Middle frontal gyrus (tissue), 1 donor: ENCODE results near the gene MED1.
"Not testable (repeated sequence)": the region's sequence is repeated elsewhere in the genome, so short reads cannot be mapped to it uniquely, and the experiment has no call there.

Source experiments
- DNase-seq: peaks from one replicate; pipeline ENCODE4 v3.0.0-alpha.2; 2015; ENCODE audit warnings: low spot score; ENCODE audit errors: extremely low spot score

MED1 gene

GRCh38 chr17:39416141-39416540 lies 34.9 kb downstream of the MED1 start:
- no peak for DNase-seq

- DNase-seq = no peak
Measured at GRCh38 chr17:39410279-39410678, 40.8 kb downstream of the MED1 start.

- DNase-seq = no peak
Measured at GRCh38 chr17:39408360-39408759, 42.7 kb downstream of the MED1 start.

GRCh38 chr17:39406951-39407350 lies 44.1 kb downstream of the MED1 start:
- DNase-seq = no peak

GRCh38 chr17:39405436-39405835 lies 45.6 kb downstream of the MED1 start:
- no peak for DNase-seq

- DNase-seq = no peak
Measured at GRCh38 chr17:39404542-39405378, 46.3 kb downstream of the MED1 start.

GRCh38 chr17:39402890-39403605 lies 48.0 kb downstream of the MED1 start:
- no peak for DNase-seq

GRCh38 chr17:39402244-39402889 lies 48.7 kb downstream of the MED1 start:
- DNase-seq = peak; percentile 90

- DNase-seq = peak; percentile 85
Measured at GRCh38 chr17:39401412-39402243, 49.4 kb downstream of the MED1 start, which contains the start of gene FBXL20. Gene FBXL20 (minus strand): TSS chr17:39401626. CDS start chr17:39401402, 224 bp downstream.

GRCh38 chr17:39400547-39401411 lies 50.3 kb downstream of the MED1 start:
- DNase-seq = no peak

GRCh38 chr17:39399791-39400190 lies 51.3 kb downstream of the MED1 start:
- DNase-seq = no peak

- DNase-seq = no peak
Measured at GRCh38 chr17:39393736-39394135, 57.3 kb downstream of the MED1 start.

- DNase-seq = no peak
Measured at GRCh38 chr17:39391448-39391847, 59.6 kb downstream of the MED1 start.

GRCh38 chr17:39385040-39385439 lies 66.0 kb downstream of the MED1 start:
- no peak for DNase-seq

GRCh38 chr17:39380144-39380543 lies 70.9 kb downstream of the MED1 start:
- no peak for DNase-seq

- DNase-seq = no peak
Measured at GRCh38 chr17:39376434-39376833, 74.6 kb downstream of the MED1 start.

- DNase-seq = not testable (repeated sequence)
Measured at GRCh38 chr17:39367805-39368204, 83.3 kb downstream of the MED1 start.

GRCh38 chr17:39365872-39366271 lies 85.2 kb downstream of the MED1 start:
- no peak for DNase-seq

GRCh38 chr17:39365242-39365641 lies 85.8 kb downstream of the MED1 start:
- DNase-seq = no peak
